ENCODE data around the gene TBC1D5.

DNA sequence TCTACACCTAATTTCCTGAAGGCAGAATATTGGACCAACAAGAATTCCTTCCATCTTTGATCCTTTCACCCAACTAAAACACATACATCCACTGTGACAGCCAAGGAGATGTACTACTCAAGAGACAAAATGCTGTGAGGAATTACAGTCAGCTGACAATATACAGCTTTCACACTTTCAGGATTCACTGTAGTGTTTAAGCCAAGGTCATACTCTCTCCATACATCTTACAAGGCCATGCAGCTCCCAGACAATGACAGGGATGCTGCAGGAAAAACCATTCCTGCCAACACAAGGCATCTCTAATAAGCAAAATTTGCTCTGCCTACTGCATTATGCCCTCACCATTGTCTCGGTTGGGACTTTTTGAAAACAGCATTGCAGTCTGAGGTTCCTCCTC lies 170.7 kb downstream of the TBC1D5 start:
- TF ChIP-seq, protein P1, sequence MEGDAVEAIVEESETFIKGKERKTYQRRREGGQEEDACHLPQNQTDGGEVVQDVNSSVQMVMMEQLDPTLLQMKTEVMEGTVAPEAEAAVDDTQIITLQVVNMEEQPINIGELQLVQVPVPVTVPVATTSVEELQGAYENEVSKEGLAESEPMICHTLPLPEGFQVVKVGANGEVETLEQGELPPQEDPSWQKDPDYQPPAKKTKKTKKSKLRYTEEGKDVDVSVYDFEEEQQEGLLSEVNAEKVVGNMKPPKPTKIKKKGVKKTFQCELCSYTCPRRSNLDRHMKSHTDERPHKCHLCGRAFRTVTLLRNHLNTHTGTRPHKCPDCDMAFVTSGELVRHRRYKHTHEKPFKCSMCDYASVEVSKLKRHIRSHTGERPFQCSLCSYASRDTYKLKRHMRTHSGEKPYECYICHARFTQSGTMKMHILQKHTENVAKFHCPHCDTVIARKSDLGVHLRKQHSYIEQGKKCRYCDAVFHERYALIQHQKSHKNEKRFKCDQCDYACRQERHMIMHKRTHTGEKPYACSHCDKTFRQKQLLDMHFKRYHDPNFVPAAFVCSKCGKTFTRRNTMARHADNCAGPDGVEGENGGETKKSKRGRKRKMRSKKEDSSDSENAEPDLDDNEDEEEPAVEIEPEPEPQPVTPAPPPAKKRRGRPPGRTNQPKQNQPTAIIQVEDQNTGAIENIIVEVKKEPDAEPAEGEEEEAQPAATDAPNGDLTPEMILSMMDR (IDR thresholded peaks at IDR 0.05): no peak
- TF ChIP-seq, protein P2, sequence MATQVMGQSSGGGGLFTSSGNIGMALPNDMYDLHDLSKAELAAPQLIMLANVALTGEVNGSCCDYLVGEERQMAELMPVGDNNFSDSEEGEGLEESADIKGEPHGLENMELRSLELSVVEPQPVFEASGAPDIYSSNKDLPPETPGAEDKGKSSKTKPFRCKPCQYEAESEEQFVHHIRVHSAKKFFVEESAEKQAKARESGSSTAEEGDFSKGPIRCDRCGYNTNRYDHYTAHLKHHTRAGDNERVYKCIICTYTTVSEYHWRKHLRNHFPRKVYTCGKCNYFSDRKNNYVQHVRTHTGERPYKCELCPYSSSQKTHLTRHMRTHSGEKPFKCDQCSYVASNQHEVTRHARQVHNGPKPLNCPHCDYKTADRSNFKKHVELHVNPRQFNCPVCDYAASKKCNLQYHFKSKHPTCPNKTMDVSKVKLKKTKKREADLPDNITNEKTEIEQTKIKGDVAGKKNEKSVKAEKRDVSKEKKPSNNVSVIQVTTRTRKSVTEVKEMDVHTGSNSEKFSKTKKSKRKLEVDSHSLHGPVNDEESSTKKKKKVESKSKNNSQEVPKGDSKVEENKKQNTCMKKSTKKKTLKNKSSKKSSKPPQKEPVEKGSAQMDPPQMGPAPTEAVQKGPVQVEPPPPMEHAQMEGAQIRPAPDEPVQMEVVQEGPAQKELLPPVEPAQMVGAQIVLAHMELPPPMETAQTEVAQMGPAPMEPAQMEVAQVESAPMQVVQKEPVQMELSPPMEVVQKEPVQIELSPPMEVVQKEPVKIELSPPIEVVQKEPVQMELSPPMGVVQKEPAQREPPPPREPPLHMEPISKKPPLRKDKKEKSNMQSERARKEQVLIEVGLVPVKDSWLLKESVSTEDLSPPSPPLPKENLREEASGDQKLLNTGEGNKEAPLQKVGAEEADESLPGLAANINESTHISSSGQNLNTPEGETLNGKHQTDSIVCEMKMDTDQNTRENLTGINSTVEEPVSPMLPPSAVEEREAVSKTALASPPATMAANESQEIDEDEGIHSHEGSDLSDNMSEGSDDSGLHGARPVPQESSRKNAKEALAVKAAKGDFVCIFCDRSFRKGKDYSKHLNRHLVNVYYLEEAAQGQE (IDR thresholded peaks at IDR 0.05; ENCODE audit: insufficient read depth in 1 of 2, low read depth in 2 of 2, low read length in 1 of 2): no peak
- TF ChIP-seq POLR2AphosphoS5 (IDR thresholded peaks at IDR 0.05; ENCODE audit: low read depth, low read length) (no peak), TCF7L2 (IDR thresholded peaks at IDR 0.05; ENCODE audit: low read depth, low read length) (no peak), SIN3A (IDR thresholded peaks at IDR 0.05; ENCODE audit: borderline replicate concordance, insufficient read depth, low read depth, low read length) (no peak)

All from Panc1 (cell line).